Natural killer cell (primary cell): Measurements from ENCODE around the gene PPP1R13B. TPM values are rescaled to one million over a fixed set of nuclear protein-coding genes. Genes with fewer than 3 reads are reported as not detected.
"Not testable (repeated sequence)": the region's sequence is repeated elsewhere in the genome, so short reads cannot be mapped to it uniquely, and the experiment has no call there.

Experiments
- ATAC-seq, 3 donors: fragments of 150-1000 bp in 2 of 3; fragments of 200-7000 bp in 1 of 3; cut with Tn5 transposase; 1 replicate in 1 of 3; 2 replicates in 2 of 3; pipeline ENCODE4 v1.10.0; 2021; ENCODE audit warnings: mild to moderate bottlenecking in 2 of 3, moderate library complexity in 2 of 3
- DNase-seq, 2 donors: peaks; one replicate each; pipeline versions ENCODE4 v3.0.0 to v3.0.0-alpha.2; 2013 to 2021; ENCODE audit warnings: mixed read lengths in 1 of 2
- H3K27ac ChIP-seq: one replicate; pipeline ENCODE4 v1.5.1; 2013; ENCODE audit warnings: mild to moderate bottlenecking, low read length
- H3K27me3 ChIP-seq: one replicate; pipeline ENCODE4 v1.6.1; 2013; ENCODE audit warnings: low read length; ENCODE audit not compliant: control insufficient read depth, insufficient read depth
- H3K36me3 ChIP-seq: one replicate; pipeline ENCODE4 v1.6.1; 2013; ENCODE audit warnings: low read length; ENCODE audit not compliant: control insufficient read depth, insufficient read depth
- H3K4me1 ChIP-seq: one replicate; pipeline ENCODE4 v1.6.1; 2013; ENCODE audit warnings: low read length; ENCODE audit not compliant: control insufficient read depth, insufficient read depth
- H3K4me3 ChIP-seq: one replicate; pipeline ENCODE4 v1.5.1; 2013; ENCODE audit warnings: low read length
- H3K9me3 ChIP-seq: one replicate; pipeline ENCODE4 v1.6.1; 2013; ENCODE audit warnings: low read length; ENCODE audit not compliant: control insufficient read depth, insufficient read depth
- H3K27ac Mint-ChIP-seq, 2 donors: one replicate each; pipeline ENCODE4 v1.8.0; 2022; ENCODE audit warnings: mild to moderate bottlenecking in 2 of 2, mixed read lengths in 2 of 2, moderate library complexity in 1 of 2
- H3K27me3 Mint-ChIP-seq, 2 donors: one replicate each; pipeline ENCODE4 v1.8.0; 2022; ENCODE audit warnings: low read depth in 2 of 2, mixed read lengths in 2 of 2
- H3K36me3 Mint-ChIP-seq: one replicate; pipeline ENCODE4 v1.8.0; 2022; ENCODE audit warnings: mixed read lengths
- H3K4me1 Mint-ChIP-seq, 2 donors: one replicate each; pipeline ENCODE4 v1.8.0; 2022; ENCODE audit warnings: mixed read lengths in 2 of 2
- H3K4me3 Mint-ChIP-seq: one replicate; pipeline ENCODE4 v1.8.0; 2022; ENCODE audit warnings: mild to moderate bottlenecking, moderate library complexity, mixed read lengths
- H3K9me3 Mint-ChIP-seq, 2 donors: one replicate each; pipeline ENCODE4 v1.8.0; 2022; ENCODE audit warnings: mixed read lengths in 2 of 2
- CTCF ChIP-seq: fragments of 200-600 bp; IDR thresholded peaks from one replicate; pipeline ENCODE4 v1.8.0; 2022; ENCODE audit warnings: antibody characterized with exemption
- WGBS: methylation state at CpG from one replicate; pipeline ENCODE4 v1.1.7; 2013; ENCODE audit warnings: missing lambda C conversion rate; ENCODE audit not compliant: insufficient coverage; 5-methylcytosine and 5-hydroxymethylcytosine counted together
- intact Hi-C: fragments of 100-400 bp; cut with micrococcal nuclease; formaldehyde crosslinking; loops from one replicate; pipeline ENCODE4 v1.14.2; 2022
- total RNA-seq, 4 donors: library from RNA; stranded (reverse); fragments of 120-200 nt in 1 of 4; gene quantifications; one replicate each; pipeline versions ENCODE4 v1.2.3 to v1.2.4, GENCODE V29; 2013 to 2022

Gene PPP1R13B
- total RNA-seq, 3 donors from 2014 or later (not counting 1 experiment from before 2014, with no cell fraction given), result 26.5 to 35.5 (median 31.7) TPM

GRCh38 chr14:103845327-103845726 lies 2.0 kb downstream of the PPP1R13B start:
- Mint-ChIP-seq H3K27me3 (no peaks in the 10 kb centered on the region), H3K9me3 (no peaks in the 10 kb centered on the region), H3K4me1 (peaks cover 10 to 12% of the 10 kb centered on the region in 2 donors), H3K27ac (peak overlapping the region in 1 of 2 donors; percentile 18), H3K4me3 (peak overlapping the region; percentile 90), H3K36me3 (no peaks in the 10 kb centered on the region)
- 83% methylated on average over 3 of the region's 5 CpGs for WGBS
- Histone ChIP-seq H3K36me3 (no peaks in the 10 kb centered on the region), H3K27ac (no peak overlapping the region), H3K9me3 (no peaks in the 10 kb centered on the region), H3K4me3 (no peak overlapping the region), H3K27me3 (no peaks in the 10 kb centered on the region), H3K4me1 (peaks cover 11% of the 10 kb centered on the region)
- DNase-seq (no peak), ATAC-seq (no peak)
- intact Hi-C loops, result no loop called here
- no peak for TF ChIP-seq CTCF

GRCh38 chr14:103841265-103841664 lies 6.1 kb downstream of the PPP1R13B start:
- H3K36me3 ChIP-seq, H3K9me3 Mint-ChIP-seq, H3K27ac ChIP-seq, H3K9me3 ChIP-seq, H3K27ac Mint-ChIP-seq, ATAC-seq, DNase-seq, H3K27me3 ChIP-seq, H3K4me1 ChIP-seq, intact Hi-C loops, H3K4me3 ChIP-seq, H3K36me3 Mint-ChIP-seq, H3K4me3 Mint-ChIP-seq, H3K27me3 Mint-ChIP-seq: not testable (repeated sequence)
- WGBS, result 95% methylated on average over 11 of the region's 12 CpGs
- H3K4me1 Mint-ChIP-seq, result peaks cover 19 to 21% of the 10 kb centered on the region in 2 donors

GRCh38 chr14:103840014-103840413 lies 7.4 kb downstream of the PPP1R13B start:
- TF ChIP-seq CTCF, result no peak
- WGBS, result 93% methylated on average over 1 of the region's 2 CpGs
- H3K36me3 Mint-ChIP-seq, result no peaks in the 10 kb centered on the region
- no peaks in the 10 kb centered on the region for H3K9me3 Mint-ChIP-seq
- Histone ChIP-seq H3K4me3 (no peak overlapping the region), H3K27me3 (no peaks in the 10 kb centered on the region), H3K27ac (no peak overlapping the region), H3K4me1 (no peaks in the 10 kb centered on the region), H3K9me3 (no peaks in the 10 kb centered on the region), H3K36me3 (no peaks in the 10 kb centered on the region)
- H3K4me1 Mint-ChIP-seq, result peaks cover 11 to 16% of the 10 kb centered on the region in 2 donors
- no peaks in the 10 kb centered on the region for H3K27me3 Mint-ChIP-seq
- intact Hi-C loops, result no loop called here
- H3K27ac Mint-ChIP-seq, result no peak overlapping the region
- ATAC-seq (no peak), DNase-seq (no peak)
- H3K4me3 Mint-ChIP-seq, result no peak overlapping the region

- Histone ChIP-seq H3K9me3 (no peaks in the 10 kb centered on the region), H3K4me1 (no peaks in the 10 kb centered on the region), H3K27ac (no peak overlapping the region), H3K4me3 (no peak overlapping the region), H3K36me3 (no peaks in the 10 kb centered on the region), H3K27me3 (no peaks in the 10 kb centered on the region)
- H3K27me3 Mint-ChIP-seq, result no peaks in the 10 kb centered on the region
- ATAC-seq (no peak), DNase-seq (no peak)
- 94% methylated on average over 1 of the region's 1 CpG for WGBS
- TF ChIP-seq CTCF, result no peak
- H3K36me3 Mint-ChIP-seq, result no peaks in the 10 kb centered on the region
- intact Hi-C loops, result no loop called here
- no peak overlapping the region for H3K4me3 Mint-ChIP-seq
- no peaks in the 10 kb centered on the region for H3K9me3 Mint-ChIP-seq
- H3K4me1 Mint-ChIP-seq, result peaks cover 11 to 16% of the 10 kb centered on the region in 2 donors
- no peak overlapping the region for H3K27ac Mint-ChIP-seq
Observed at GRCh38 chr14:103839579-103839978, 7.8 kb downstream of the PPP1R13B start.
